HEK293T (cell line): ENCODE measurements around the gene PRPF8.

Experiments used
- L3MBTL2 ChIP-seq: fragments of 450-650 bp; conservative IDR thresholded peaks from 2 replicates; pipeline ENCODE4 v1.6.1; 2016; ENCODE audit warnings: mild to moderate bottlenecking
- NFRKB ChIP-seq: fragments of 450-650 bp; IDR thresholded peaks from 2 replicates; pipeline ENCODE4 v1.6.1; 2016; ENCODE audit warnings: mild to moderate bottlenecking, moderate library complexity
- ZNF384 ChIP-seq: fragments of 450-650 bp; IDR thresholded peaks from 2 replicates; pipeline ENCODE4 v1.6.1; 2016

- TF ChIP-seq ZNF384 (no peak), L3MBTL2 (no peak), NFRKB (no peak)
Measured at GRCh38 chr17:1658100-1658499, 26.6 kb downstream of the PRPF8 start.
